Measurements from ENCODE around the gene GRIA4.

DNA sequence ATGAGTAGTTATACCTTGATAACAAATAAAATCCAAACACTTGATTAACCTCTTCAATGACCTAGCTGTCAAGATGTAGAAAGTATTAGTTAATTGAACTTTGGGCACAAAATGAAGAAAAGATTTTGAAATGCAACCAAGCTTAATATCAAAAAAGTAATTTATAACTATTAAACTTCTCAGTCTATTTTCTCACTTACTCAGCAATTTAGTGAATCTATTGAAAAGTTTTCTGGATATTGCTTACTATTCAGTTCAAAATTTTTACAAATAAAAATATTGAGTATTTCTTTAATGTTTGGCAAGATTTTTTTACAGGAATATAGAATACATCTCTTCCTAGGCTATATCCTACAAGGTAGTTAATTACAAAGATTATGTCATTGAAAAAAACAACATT lies 192.5 kb downstream of the GRIA4 start:
- TF ChIP-seq, protein P1, sequence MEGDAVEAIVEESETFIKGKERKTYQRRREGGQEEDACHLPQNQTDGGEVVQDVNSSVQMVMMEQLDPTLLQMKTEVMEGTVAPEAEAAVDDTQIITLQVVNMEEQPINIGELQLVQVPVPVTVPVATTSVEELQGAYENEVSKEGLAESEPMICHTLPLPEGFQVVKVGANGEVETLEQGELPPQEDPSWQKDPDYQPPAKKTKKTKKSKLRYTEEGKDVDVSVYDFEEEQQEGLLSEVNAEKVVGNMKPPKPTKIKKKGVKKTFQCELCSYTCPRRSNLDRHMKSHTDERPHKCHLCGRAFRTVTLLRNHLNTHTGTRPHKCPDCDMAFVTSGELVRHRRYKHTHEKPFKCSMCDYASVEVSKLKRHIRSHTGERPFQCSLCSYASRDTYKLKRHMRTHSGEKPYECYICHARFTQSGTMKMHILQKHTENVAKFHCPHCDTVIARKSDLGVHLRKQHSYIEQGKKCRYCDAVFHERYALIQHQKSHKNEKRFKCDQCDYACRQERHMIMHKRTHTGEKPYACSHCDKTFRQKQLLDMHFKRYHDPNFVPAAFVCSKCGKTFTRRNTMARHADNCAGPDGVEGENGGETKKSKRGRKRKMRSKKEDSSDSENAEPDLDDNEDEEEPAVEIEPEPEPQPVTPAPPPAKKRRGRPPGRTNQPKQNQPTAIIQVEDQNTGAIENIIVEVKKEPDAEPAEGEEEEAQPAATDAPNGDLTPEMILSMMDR (IDR thresholded peaks at IDR 0.05) = no peak
- no peak for TF ChIP-seq POLR2A (IDR thresholded peaks at IDR 0.05)
- TF ChIP-seq EP300 (IDR thresholded peaks at IDR 0.05) = no peak
